Small intestine (tissue), 7 donors: ENCODE data around the gene PKDCC. TPM values are rescaled to one million over a fixed set of nuclear protein-coding genes. Genes with fewer than 3 reads are reported as not detected.

Experiments used
- DNase-seq, 2 donors: peaks; one replicate each; pipeline versions ENCODE4 v3.0.0 to v3.0.0-alpha.2; 2013
- FAIRE-seq: peaks from 2 replicates; lab custom pipeline; 2012; peaks lifted over from hg19 to GRCh38; lab: Jason Lieb, UNC
- H3K27ac ChIP-seq, 3 donors: one replicate each; pipeline ENCODE4 v1.5.1; 2013; ENCODE audit warnings: low read length in 2 of 3, mild to moderate bottlenecking in 2 of 3, control low read depth in 1 of 3, inconsistent platforms in 1 of 3, low read depth in 1 of 3, moderate library complexity in 1 of 3
- H3K27me3 ChIP-seq, 3 donors: one replicate each; pipeline ENCODE4 v1.6.1; 2013; ENCODE audit warnings: low read length in 3 of 3, inconsistent platforms in 1 of 3; ENCODE audit not compliant: control insufficient read depth in 3 of 3, insufficient read depth in 3 of 3
- H3K36me3 ChIP-seq, 3 donors: one replicate each; pipeline ENCODE4 v1.6.1; 2013; ENCODE audit warnings: low read length in 3 of 3, inconsistent platforms in 1 of 3, low read depth in 1 of 3, mild to moderate bottlenecking in 1 of 3, moderate library complexity in 1 of 3; ENCODE audit not compliant: control insufficient read depth in 3 of 3, insufficient read depth in 2 of 3
- H3K4me1 ChIP-seq, 3 donors: one replicate each; pipeline ENCODE4 v1.6.1; 2013; ENCODE audit warnings: low read length in 2 of 3, inconsistent platforms in 1 of 3, low read depth in 1 of 3, mild to moderate bottlenecking in 1 of 3, moderate library complexity in 1 of 3; ENCODE audit not compliant: control insufficient read depth in 3 of 3, insufficient read depth in 2 of 3
- H3K4me3 ChIP-seq, 3 donors: one replicate each; pipeline ENCODE4 v1.5.1; 2013; ENCODE audit warnings: low read length in 3 of 3, control low read depth in 1 of 3, inconsistent platforms in 1 of 3, low read depth in 1 of 3, mild to moderate bottlenecking in 1 of 3, moderate library complexity in 1 of 3
- H3K9me3 ChIP-seq, 2 donors: one replicate each; pipeline ENCODE4 v1.6.1; 2013; ENCODE audit warnings: low read depth in 1 of 2, low read length in 1 of 2; ENCODE audit not compliant: control insufficient read depth in 2 of 2, insufficient read depth in 1 of 2
- WGBS, 3 donors: extraction: QIAGEN DNeasy Blood & Tissue Kit; methylation state at CpG; one replicate each; pipeline ENCODE4 v1.1.7; 2013; 5-methylcytosine and 5-hydroxymethylcytosine counted together
- polyA plus RNA-seq, 4 donors: library from polyadenylated mRNA; stranded (reverse) in 3 of 4; unstranded in 1 of 4; fragments of 200-250 nt in 3 of 4; fragments of 120-200 nt in 1 of 4; gene quantifications; one replicate each; pipeline versions ENCODE4 v1.2.1 to v1.2.3, GENCODE V29; 2013
- donor health status: healthy with polysubstance abuse.
- donor health status: control.
- donor health status: control.
- donor health status: Bipolar disorder and iron deficiency.
- donor health status: healthy.

Gene PKDCC
- polyA plus RNA-seq, 4 donors: 7.8 to 273 (median 71.6) TPM

DNA sequence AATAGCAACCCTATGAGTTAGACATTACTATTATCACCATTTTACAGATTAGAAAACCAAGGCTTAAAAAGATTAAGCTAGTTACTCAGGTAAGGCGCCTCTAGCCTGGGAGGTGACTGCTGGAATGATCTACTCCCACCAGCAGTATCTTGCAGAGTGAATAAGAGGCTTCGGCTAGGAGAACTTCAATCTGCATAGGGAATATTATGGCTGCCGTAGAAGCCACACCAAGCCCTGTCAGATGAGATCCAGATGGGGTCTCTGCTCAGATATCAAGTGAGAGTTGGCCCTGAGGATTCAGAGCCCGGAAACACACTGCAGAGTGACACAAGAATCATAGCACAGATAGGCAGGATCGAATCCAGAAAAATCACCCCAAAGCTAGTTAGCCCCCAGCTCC is 21.5 kb upstream of the PKDCC start:
- no peaks in the 10 kb centered on the region for H3K36me3 ChIP-seq
- WGBS, 3 donors: 86 to 92% (median 88%) methylated on average over 5 of the region's 5 CpGs
- no peak for DNase-seq
- peaks cover 0 to 11% of the 10 kb centered on the region in 2 donors for H3K9me3 ChIP-seq
- peaks cover 0 to 21% (median 2%) of the 10 kb centered on the region in 3 donors for H3K4me1 ChIP-seq
- FAIRE-seq: no peak
- no peak overlapping the region for H3K4me3 ChIP-seq
- H3K27ac ChIP-seq: no peak overlapping the region
- no peaks in the 10 kb centered on the region for H3K27me3 ChIP-seq

DNA sequence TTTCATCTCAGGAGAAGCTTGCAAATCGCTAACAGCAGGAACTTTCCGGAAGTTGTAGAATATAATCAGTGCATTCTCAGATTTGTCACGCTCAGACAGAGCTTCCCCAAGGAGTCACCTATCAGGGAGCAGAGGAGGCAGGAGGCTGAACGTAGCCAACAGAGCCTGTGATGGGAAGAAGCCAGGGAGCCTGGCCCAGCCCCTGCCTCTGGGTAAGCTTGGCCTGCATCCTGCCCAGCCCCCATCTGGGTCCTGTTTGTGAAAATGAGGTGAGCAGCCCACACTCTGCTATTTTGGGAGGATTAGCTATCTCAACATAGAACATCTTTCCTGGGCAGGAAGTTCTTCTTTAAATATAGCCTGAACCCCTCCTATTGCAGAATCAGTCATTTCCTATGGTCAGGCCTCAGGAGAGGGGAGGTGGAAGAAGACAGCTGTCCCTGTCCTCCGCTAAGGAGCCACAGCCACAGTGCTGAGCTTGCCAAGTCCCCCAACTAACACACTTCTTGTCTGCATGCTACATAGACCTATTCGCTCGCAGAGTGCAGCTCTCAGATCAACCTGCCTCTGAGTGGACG is 19.2 kb upstream of the PKDCC start:
- no peaks in the 10 kb centered on the region for H3K9me3 ChIP-seq
- H3K27ac ChIP-seq: no peak overlapping the region
- 73 to 91% (median 85%) methylated on average over 8 of the region's 8 CpGs for WGBS, 3 donors
- no peaks in the 10 kb centered on the region for H3K36me3 ChIP-seq
- peaks cover 0 to 29% (median 2%) of the 10 kb centered on the region in 3 donors for H3K4me1 ChIP-seq
- H3K27me3 ChIP-seq: no peaks in the 10 kb centered on the region
- H3K4me3 ChIP-seq: no peak overlapping the region
- DNase-seq: no peak
- no peak for FAIRE-seq

DNA sequence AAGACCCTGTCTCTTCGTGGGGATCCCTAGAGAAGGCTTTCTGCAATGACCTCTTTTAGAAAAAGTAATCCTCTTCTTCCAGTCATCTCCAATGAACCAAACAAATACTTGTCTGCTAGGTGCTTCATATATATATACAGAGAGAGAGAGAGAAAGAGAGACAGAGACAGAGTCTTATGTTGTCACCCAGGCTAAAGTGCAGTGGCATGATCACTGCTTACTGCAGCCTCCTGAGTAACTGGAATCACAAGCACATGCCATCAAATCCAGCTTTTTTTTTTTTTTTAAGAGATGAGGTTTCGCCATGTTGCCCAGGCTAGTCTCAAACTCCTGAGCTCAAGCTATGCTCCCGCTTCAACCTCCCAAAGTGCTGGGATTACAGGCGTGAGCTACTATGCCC is 18.6 kb upstream of the PKDCC start:
- no peaks in the 10 kb centered on the region for H3K27me3 ChIP-seq
- no peak overlapping the region for H3K4me3 ChIP-seq
- peaks cover 0 to 29% (median 2%) of the 10 kb centered on the region in 3 donors for H3K4me1 ChIP-seq
- DNase-seq (no peak), FAIRE-seq (no peak)
- no peak overlapping the region for H3K27ac ChIP-seq
- no peaks in the 10 kb centered on the region for H3K36me3 ChIP-seq
- no peaks in the 10 kb centered on the region for H3K9me3 ChIP-seq
- WGBS, 3 donors: 91 to 95% (median 92%) methylated on average over 4 of the region's 4 CpGs

DNA sequence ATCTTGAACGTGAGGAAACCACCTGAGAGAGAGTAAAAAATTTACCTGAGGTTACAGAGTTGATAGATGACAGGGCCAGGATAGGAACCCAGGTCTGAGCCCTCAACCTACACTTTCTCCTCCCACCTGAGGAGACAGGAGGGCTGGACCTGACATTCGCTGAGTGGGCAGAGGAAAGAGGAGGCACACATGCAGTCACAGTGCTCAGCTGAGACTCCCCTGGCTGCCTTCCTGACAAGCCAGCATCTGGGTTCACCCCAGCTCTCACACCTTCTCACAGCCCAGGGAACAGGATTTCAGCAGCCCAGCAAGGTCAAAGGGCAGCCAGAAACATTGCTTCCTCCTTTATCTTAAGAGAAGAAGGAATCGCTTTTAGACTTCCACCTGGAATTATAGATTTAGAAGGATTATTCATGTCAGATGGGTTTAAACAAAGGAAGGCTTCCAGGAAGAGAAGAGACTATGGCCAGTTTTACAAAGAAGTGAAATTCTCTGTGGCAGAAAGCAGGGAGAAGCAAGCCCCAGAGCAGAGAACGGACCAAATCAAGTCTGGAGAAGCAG is 18.1 kb upstream of the PKDCC start:
- DNase-seq: peak in 1 of 2 donors; percentile 41
- Histone ChIP-seq H3K27me3 (no peaks in the 10 kb centered on the region), H3K4me1 (peaks cover 0 to 29% (median 2%) of the 10 kb centered on the region in 3 donors), H3K27ac (no peak overlapping the region), H3K36me3 (no peaks in the 10 kb centered on the region), H3K9me3 (no peaks in the 10 kb centered on the region), H3K4me3 (no peak overlapping the region)
- no peak for FAIRE-seq
- WGBS, 3 donors: 55 to 71% (median 60%) methylated on average over 4 of the region's 4 CpGs

DNA sequence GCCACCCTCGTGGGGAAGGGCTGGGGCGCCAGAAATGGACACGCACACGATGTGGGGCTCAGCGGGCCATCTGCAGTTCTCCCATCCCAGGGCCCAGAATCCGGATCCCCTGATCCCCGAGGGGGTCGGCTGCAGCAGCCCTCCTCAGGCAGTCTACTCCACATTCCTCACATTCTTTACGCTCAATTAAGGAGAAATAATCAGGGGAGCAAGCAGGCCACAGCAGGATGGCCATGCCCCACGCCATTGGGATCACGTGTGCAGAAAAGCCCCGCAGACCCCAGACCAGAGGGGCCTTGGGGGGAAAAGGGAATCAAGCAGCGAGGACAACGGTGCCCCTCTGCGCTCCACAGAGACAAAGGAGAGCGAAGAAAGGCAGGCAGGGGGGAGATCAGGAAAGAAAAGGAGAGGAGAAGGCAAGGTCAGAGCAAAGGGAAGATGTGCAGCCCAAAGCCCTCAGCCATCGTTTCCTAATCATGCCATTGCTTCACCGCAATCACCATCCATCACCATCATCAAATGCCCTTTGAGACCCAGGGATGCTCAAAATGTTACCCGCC is 17.5 kb upstream of the PKDCC start:
- DNase-seq (no peak), FAIRE-seq (no peak)
- Histone ChIP-seq H3K27ac (no peak overlapping the region), H3K27me3 (no peaks in the 10 kb centered on the region), H3K9me3 (no peaks in the 10 kb centered on the region), H3K4me1 (peaks cover 0 to 27% (median 2%) of the 10 kb centered on the region in 3 donors), H3K4me3 (no peak overlapping the region), H3K36me3 (no peaks in the 10 kb centered on the region)
- WGBS, 3 donors: 82 to 93% (median 88%) methylated on average over 19 of the region's 19 CpGs

DNA sequence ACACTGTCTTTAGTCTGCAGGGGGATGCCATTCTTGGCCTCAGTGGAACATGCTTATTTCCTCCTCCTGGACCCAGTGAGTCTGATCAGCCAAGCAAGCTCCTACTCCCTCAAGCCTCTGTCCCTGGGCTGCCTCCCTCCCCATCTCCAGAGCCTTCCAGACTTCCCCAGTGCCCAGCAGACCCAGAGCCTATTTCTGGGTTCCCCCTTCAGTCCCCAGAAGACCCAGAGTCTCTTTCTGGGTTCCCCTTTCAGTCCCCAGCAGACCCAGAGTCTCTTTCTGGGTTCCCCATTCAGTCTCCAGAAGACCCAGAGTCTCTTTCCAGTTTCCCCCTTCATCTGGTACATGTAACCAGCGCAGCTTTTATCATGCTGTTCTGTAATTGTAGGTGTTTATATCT is 17.0 kb upstream of the PKDCC start:
- Histone ChIP-seq H3K27me3 (no peaks in the 10 kb centered on the region), H3K4me1 (peaks cover 0 to 24% (median 2%) of the 10 kb centered on the region in 3 donors), H3K27ac (no peak overlapping the region), H3K9me3 (no peaks in the 10 kb centered on the region), H3K36me3 (no peaks in the 10 kb centered on the region), H3K4me3 (no peak overlapping the region)
- 64 to 96% (median 80%) methylated on average over 1 of the region's 1 CpG for WGBS, 3 donors
- no peak for FAIRE-seq
- no peak for DNase-seq

DNA sequence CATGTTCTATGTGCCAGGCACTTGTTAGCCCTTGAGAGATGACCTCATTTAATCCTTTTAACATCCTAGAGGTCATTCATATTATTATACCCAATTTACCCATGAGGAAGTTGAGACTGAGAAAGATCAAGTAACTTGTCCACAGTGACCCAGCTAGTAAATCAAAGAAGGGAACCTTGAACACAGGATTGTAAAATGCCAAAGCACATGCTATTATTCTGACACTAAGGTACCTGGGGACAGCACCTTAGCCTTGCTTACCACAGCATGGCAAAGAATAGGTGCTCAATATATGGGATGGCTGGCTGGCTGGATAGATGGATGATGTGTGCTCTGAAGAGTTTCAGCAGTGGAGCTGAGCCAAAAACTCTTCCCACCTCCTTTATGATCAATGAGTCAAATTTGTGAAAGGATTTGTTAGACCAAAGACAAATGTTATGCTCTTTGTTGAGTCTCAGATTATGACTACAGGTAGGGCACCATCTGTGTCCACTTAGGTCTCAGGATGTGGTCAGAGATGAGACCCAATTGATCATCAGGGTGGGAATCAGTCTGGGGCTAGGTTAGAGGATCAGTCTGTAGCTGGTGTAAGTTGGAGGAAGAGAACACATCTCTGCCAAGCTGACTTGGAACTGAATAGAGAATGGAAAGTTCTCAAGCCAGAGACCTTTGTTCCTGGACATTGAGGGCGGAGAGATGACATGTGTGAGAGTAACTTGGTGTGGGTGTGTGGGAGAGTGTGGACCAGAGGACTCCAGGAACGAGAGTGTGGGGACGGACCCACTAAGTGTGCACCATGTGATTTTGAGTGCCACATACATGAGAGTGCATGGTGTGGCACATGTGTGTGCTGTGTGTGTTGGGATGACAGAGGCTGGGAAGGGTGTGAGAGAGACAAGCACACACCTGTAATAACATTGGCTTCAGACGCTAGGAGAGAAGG is 16.3 kb upstream of the PKDCC start:
- H3K27ac ChIP-seq: no peak overlapping the region
- peaks cover 0 to 26% (median 2%) of the 10 kb centered on the region in 3 donors for H3K4me1 ChIP-seq
- no peaks in the 10 kb centered on the region for H3K36me3 ChIP-seq
- 35 to 71% (median 38%) methylated on average over 4 of the region's 4 CpGs for WGBS, 3 donors
- H3K4me3 ChIP-seq: no peak overlapping the region
- H3K27me3 ChIP-seq: no peaks in the 10 kb centered on the region
- DNase-seq (peak; percentile 48 to 61), FAIRE-seq (no peak)
- no peaks in the 10 kb centered on the region for H3K9me3 ChIP-seq

DNA sequence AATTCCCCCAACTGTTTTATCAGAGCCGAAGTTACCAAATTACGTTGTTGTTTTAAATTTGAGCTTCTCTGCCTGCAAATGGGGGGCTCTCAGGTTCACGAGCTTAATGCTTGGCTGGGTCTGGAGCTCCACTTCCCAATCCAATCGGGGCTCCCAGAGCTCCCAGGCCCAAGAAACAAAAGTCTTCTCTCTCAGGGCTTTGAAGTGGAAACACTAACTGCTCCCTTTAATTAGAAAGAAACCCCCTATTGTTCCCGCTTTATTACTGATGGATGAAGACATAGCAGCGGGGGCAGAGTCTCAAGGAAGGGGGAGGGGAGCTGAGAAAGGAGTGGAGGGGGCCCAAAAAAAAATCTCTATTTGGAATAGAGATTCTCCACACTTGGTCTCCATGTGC is 15.6 kb upstream of the PKDCC start:
- DNase-seq: no peak
- Histone ChIP-seq H3K4me3 (no peak overlapping the region), H3K9me3 (no peaks in the 10 kb centered on the region), H3K36me3 (no peaks in the 10 kb centered on the region), H3K27me3 (no peaks in the 10 kb centered on the region), H3K27ac (no peak overlapping the region), H3K4me1 (peaks cover 0 to 26% (median 2%) of the 10 kb centered on the region in 3 donors)
- FAIRE-seq: no peak
- 68 to 83% (median 79%) methylated on average over 6 of the region's 6 CpGs for WGBS, 3 donors
